ENCODE results near the gene NPAS2. TPM values are rescaled to one million over a fixed set of nuclear protein-coding genes. Genes with fewer than 3 reads are reported as not detected.

The NPAS2 gene
- total RNA-seq, 1 donor from 2014 or later, result 39.4 TPM

GRCh38 chr2:100955226-100955625, 135.3 kb downstream of the NPAS2 start:
- H3K4me1 Mint-ChIP-seq, result peaks cover 5% of the 10 kb centered on the region
- H3K36me3 Mint-ChIP-seq, result no peaks in the 10 kb centered on the region
- Histone ChIP-seq H3K36me3 (no peaks in the 10 kb centered on the region), H3K9me3 (ENCODE audit: low read depth) (no peaks in the 10 kb centered on the region), H3F3A (ENCODE audit: low read depth) (no peaks in the 10 kb centered on the region), H3K27me3 (no peaks in the 10 kb centered on the region), H3K9ac (no peak overlapping the region), H3K79me2 (ENCODE audit: low read depth) (no peaks in the 10 kb centered on the region), H3K4me3 (no peak overlapping the region), H3K4me2 (no peak overlapping the region), H3K27ac (no peak overlapping the region), H4K20me1 (ENCODE audit: low read depth) (no peaks in the 10 kb centered on the region), H2AFZ (replicated peaks) (no peak overlapping the region), H3K4me1 (no peaks in the 10 kb centered on the region)
- no peak overlapping the region for H3K4me3 Mint-ChIP-seq
- TF ChIP-seq, protein P1, sequence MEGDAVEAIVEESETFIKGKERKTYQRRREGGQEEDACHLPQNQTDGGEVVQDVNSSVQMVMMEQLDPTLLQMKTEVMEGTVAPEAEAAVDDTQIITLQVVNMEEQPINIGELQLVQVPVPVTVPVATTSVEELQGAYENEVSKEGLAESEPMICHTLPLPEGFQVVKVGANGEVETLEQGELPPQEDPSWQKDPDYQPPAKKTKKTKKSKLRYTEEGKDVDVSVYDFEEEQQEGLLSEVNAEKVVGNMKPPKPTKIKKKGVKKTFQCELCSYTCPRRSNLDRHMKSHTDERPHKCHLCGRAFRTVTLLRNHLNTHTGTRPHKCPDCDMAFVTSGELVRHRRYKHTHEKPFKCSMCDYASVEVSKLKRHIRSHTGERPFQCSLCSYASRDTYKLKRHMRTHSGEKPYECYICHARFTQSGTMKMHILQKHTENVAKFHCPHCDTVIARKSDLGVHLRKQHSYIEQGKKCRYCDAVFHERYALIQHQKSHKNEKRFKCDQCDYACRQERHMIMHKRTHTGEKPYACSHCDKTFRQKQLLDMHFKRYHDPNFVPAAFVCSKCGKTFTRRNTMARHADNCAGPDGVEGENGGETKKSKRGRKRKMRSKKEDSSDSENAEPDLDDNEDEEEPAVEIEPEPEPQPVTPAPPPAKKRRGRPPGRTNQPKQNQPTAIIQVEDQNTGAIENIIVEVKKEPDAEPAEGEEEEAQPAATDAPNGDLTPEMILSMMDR (IDR thresholded peaks at IDR 0.05), result no peak
- no peak for DNase-seq (ENCODE audit: low spot score)
- no peaks in the 10 kb centered on the region for H3K9me3 Mint-ChIP-seq
- H3K27ac Mint-ChIP-seq, result no peak overlapping the region
- H3K27me3 Mint-ChIP-seq (ENCODE audit: insufficient read depth, low read depth), result peaks cover 3% of the 10 kb centered on the region

- no peak overlapping the region for H3K9ac ChIP-seq
- no peak overlapping the region for H2AFZ ChIP-seq (replicated peaks)
- H3K27me3 Mint-ChIP-seq (ENCODE audit: insufficient read depth, low read depth), result peaks cover 3% of the 10 kb centered on the region
- no peak overlapping the region for H3K27ac ChIP-seq
- no peak for DNase-seq (ENCODE audit: low spot score)
- H3K36me3 Mint-ChIP-seq, result no peaks in the 10 kb centered on the region
- H3K4me3 Mint-ChIP-seq, result no peak overlapping the region
- H3F3A ChIP-seq (ENCODE audit: low read depth), result no peaks in the 10 kb centered on the region
- TF ChIP-seq, protein P1 (IDR thresholded peaks at IDR 0.05), result no peak
- TF ChIP-seq EZH2phosphoT487 (IDR thresholded peaks at IDR 0.05), result no peak
- no peak for TF ChIP-seq EZH2 (IDR thresholded peaks at IDR 0.05)
- H3K27me3 ChIP-seq, result no peaks in the 10 kb centered on the region
- H3K4me2 ChIP-seq, result no peak overlapping the region
- H3K36me3 ChIP-seq, result no peaks in the 10 kb centered on the region
- H3K9me3 ChIP-seq (ENCODE audit: low read depth), result no peaks in the 10 kb centered on the region
- no peaks in the 10 kb centered on the region for H3K9me3 Mint-ChIP-seq
- no peaks in the 10 kb centered on the region for H3K4me1 ChIP-seq
- peaks cover 5% of the 10 kb centered on the region for H3K4me1 Mint-ChIP-seq
- no peak overlapping the region for H3K4me3 ChIP-seq
- no peak overlapping the region for H3K27ac Mint-ChIP-seq
- H3K79me2 ChIP-seq (ENCODE audit: low read depth), result no peaks in the 10 kb centered on the region
- no peaks in the 10 kb centered on the region for H4K20me1 ChIP-seq (ENCODE audit: low read depth)
These were observed 136.1 kb downstream of the NPAS2 start for GRCh38 chr2:100956081-100956480.

GRCh38 chr2:100957996-100958653, 138.2 kb downstream of the NPAS2 start:
- H3K9ac ChIP-seq, result no peak overlapping the region
- no peaks in the 10 kb centered on the region for H3K9me3 ChIP-seq (ENCODE audit: low read depth)
- H3K27me3 ChIP-seq, result no peaks in the 10 kb centered on the region
- no peak overlapping the region for H3K4me3 Mint-ChIP-seq
- H3K36me3 ChIP-seq, result no peaks in the 10 kb centered on the region
- no peaks in the 10 kb centered on the region for H4K20me1 ChIP-seq (ENCODE audit: low read depth)
- H3K27me3 Mint-ChIP-seq (ENCODE audit: insufficient read depth, low read depth), result peaks cover 3% of the 10 kb centered on the region
- H3K27ac Mint-ChIP-seq, result no peak overlapping the region
- no peaks in the 10 kb centered on the region for H3F3A ChIP-seq (ENCODE audit: low read depth)
- no peak overlapping the region for H3K27ac ChIP-seq
- H3K79me2 ChIP-seq (ENCODE audit: low read depth), result no peaks in the 10 kb centered on the region
- DNase-seq (ENCODE audit: low spot score), result no peak
- no peak overlapping the region for H2AFZ ChIP-seq (replicated peaks)
- H3K4me2 ChIP-seq, result no peak overlapping the region
- no peaks in the 10 kb centered on the region for H3K4me1 ChIP-seq
- H3K4me1 Mint-ChIP-seq, result peaks cover 5% of the 10 kb centered on the region
- TF ChIP-seq EZH2 (IDR thresholded peaks at IDR 0.05) (no peak), EZH2phosphoT487 (IDR thresholded peaks at IDR 0.05) (no peak)
- TF ChIP-seq, protein P1 (IDR thresholded peaks at IDR 0.05), result no peak
- H3K36me3 Mint-ChIP-seq, result no peaks in the 10 kb centered on the region
- no peak overlapping the region for H3K4me3 ChIP-seq
- no peaks in the 10 kb centered on the region for H3K9me3 Mint-ChIP-seq
